HepG2 (cell line): ENCODE data around the gene FZD8. TPM values are rescaled to one million over a fixed set of nuclear protein-coding genes. Genes with fewer than 3 reads are reported as not detected.
A peak's percentile ranks its signal among the peaks of the same experiment; 100 is the strongest.

ENCODE experiments used
- AGO1 ChIP-seq: fragments of 200-400 bp; formaldehyde crosslinking; IDR thresholded peaks from 2 replicates; pipeline ENCODE4 v1.6.1; 2017; ENCODE audit warnings: mild to moderate bottlenecking, low read depth, low read length, moderate library complexity; ENCODE audit not compliant: poor library complexity, severe bottlenecking
- BCL6 ChIP-seq: IDR thresholded peaks from 2 replicates; pipeline ENCODE4 v1.6.1; 2016; ENCODE audit warnings: missing genetic modification reagents, missing compliant biosample characterization
- CEBPG ChIP-seq: IDR thresholded peaks from 2 replicates; pipeline ENCODE4 v1.6.1; 2016
- FOXK2 ChIP-seq: fragments of 450-650 bp; IDR thresholded peaks from 2 replicates; pipeline ENCODE4 v1.6.1; 2016
- GATAD2A ChIP-seq: IDR thresholded peaks from 2 replicates; pipeline ENCODE4 v1.6.1; 2016
- HDAC2 ChIP-seq: sonication (generic); formaldehyde crosslinking; IDR thresholded peaks from 2 replicates; pipeline ENCODE4 v1.4.0; 2020; ENCODE audit warnings: missing genetic modification reagents
- HMG20A ChIP-seq: IDR thresholded peaks from 2 replicates; pipeline ENCODE4 v1.6.1; 2016; ENCODE audit warnings: borderline replicate concordance
- HMGA1 ChIP-seq: sonication (generic); formaldehyde crosslinking; conservative IDR thresholded peaks from 2 replicates; pipeline ENCODE4 v1.4.0; 2020; ENCODE audit warnings: missing genetic modification reagents
- HNF4A ChIP-seq: sonication (generic); formaldehyde crosslinking; IDR thresholded peaks from 2 replicates; pipeline ENCODE4 v1.4.0; 2020; ENCODE audit warnings: missing genetic modification reagents
- HOXA3 ChIP-seq: sonication (generic); formaldehyde crosslinking; IDR thresholded peaks from 2 replicates; pipeline ENCODE4 v1.5.0; 2020; ENCODE audit warnings: missing genetic modification reagents
- KLF6 ChIP-seq: IDR thresholded peaks from 2 replicates; pipeline ENCODE4 v1.8.0; 2016; ENCODE audit warnings: missing biosample characterization, missing genetic modification reagents
- MAFG ChIP-seq: sonication (generic); formaldehyde crosslinking; IDR thresholded peaks from 2 replicates; pipeline ENCODE4 v1.5.1; 2020; ENCODE audit warnings: mild to moderate bottlenecking, missing genetic modification reagents
- NCOA2 ChIP-seq: sonication (generic); formaldehyde crosslinking; IDR thresholded peaks from 2 replicates; pipeline ENCODE4 v1.8.0; 2022; ENCODE audit warnings: inconsistent platforms
- RARG ChIP-seq: sonication (generic); formaldehyde crosslinking; IDR thresholded peaks from 2 replicates; pipeline ENCODE4 v1.4.0; 2020; ENCODE audit warnings: low read depth, mild to moderate bottlenecking, missing genetic modification reagents
- RCOR2 ChIP-seq: IDR thresholded peaks from 2 replicates; pipeline ENCODE4 v1.6.1; 2016; ENCODE audit warnings: missing biosample characterization, missing genetic modification reagents
- SAP130 ChIP-seq: IDR thresholded peaks from 2 replicates; pipeline ENCODE4 v1.6.1; 2016; ENCODE audit warnings: low read depth
- SIX1 ChIP-seq: sonication (generic); formaldehyde crosslinking; IDR thresholded peaks from 2 replicates; pipeline ENCODE4 v1.4.0; 2020; ENCODE audit warnings: missing genetic modification reagents, borderline replicate concordance
- SOX5 ChIP-seq: IDR thresholded peaks from 2 replicates; pipeline ENCODE4 v1.6.1; 2016; ENCODE audit warnings: borderline replicate concordance
- SOX6 ChIP-seq, 2 experiments: fragments of 450-650 bp in 1 of 2; sonication (generic) in 1 of 2; formaldehyde crosslinking in 1 of 2; IDR thresholded peaks; 2 replicates each; pipeline versions ENCODE4 v1.4.0 to v1.6.1; 2017 to 2020; ENCODE audit warnings: antibody characterized with exemption in 1 of 2, mild to moderate bottlenecking in 1 of 2, missing genetic modification reagents in 1 of 2
- SRSF1 ChIP-seq: fragments of 200-400 bp; formaldehyde crosslinking; optimal IDR thresholded peaks from 2 replicates; pipeline ENCODE3; 2017; ENCODE audit warnings: mild to moderate bottlenecking, low read depth, low read length, moderate library complexity
- ZNF180 ChIP-seq: sonication (generic); formaldehyde crosslinking; IDR thresholded peaks from 2 replicates; pipeline ENCODE4 v1.4.0; 2020; ENCODE audit warnings: low read depth, missing genetic modification reagents, borderline replicate concordance
- ZNF83 ChIP-seq: sonication (generic); formaldehyde crosslinking; IDR thresholded peaks from 2 replicates; pipeline ENCODE4 v1.4.0; 2020; ENCODE audit warnings: missing genetic modification reagents, mild to moderate bottlenecking, borderline replicate concordance
- ZSCAN9 ChIP-seq: IDR thresholded peaks from 2 replicates; pipeline ENCODE4 v1.6.1; 2016; ENCODE audit warnings: borderline replicate concordance
- polyA plus RNA-seq, 8 experiments: library from polyadenylated mRNA; depleted of rRNA in 3 of 8; stranded (reverse) in 7 of 8; unstranded in 1 of 8; fragments of >200 nt; fragmentation: Illumina TruSeq in 4 of 8; extraction: Trizol in 4 of 8; gene quantifications; 2 replicates each; pipeline versions ENCODE4 v1.2.1 to v1.2.3, GENCODE V29; 2011 to 2016; ENCODE audit warnings: low read depth in 4 of 8, missing spikeins in 1 of 8, mixed read lengths in 1 of 8; ENCODE audit not compliant: insufficient read depth in 1 of 8
- total RNA-seq, 5 experiments: library from RNA; depleted of rRNA; stranded (reverse); fragments of >200 nt; fragmentation: Illumina TruSeq; extraction: Trizol; gene quantifications; 2 replicates each; pipeline ENCODE4 v1.2.3, GENCODE V29; 2016; ENCODE audit warnings: low read depth in 1 of 5
- TF ChIP-seq, protein P1 (sequence below): IDR thresholded peaks from 2 replicates; pipeline ENCODE4 v1.6.1; 2016; ENCODE audit warnings: low read depth, missing genetic modification reagents, missing compliant biosample characterization
- TF ChIP-seq, protein P2 (sequence below): sonication (generic); formaldehyde crosslinking; IDR thresholded peaks from 2 replicates; pipeline ENCODE4 v1.8.1; 2022; ENCODE audit warnings: low read depth, mild to moderate bottlenecking, missing genetic modification reagents

The FZD8 gene
- total and polyA plus RNA-seq, 2 of the 13 experiments (the other 11 are each of a cell fraction or from before 2014, with no cell fraction given) = 0.05 to 0.07 TPM

DNA sequence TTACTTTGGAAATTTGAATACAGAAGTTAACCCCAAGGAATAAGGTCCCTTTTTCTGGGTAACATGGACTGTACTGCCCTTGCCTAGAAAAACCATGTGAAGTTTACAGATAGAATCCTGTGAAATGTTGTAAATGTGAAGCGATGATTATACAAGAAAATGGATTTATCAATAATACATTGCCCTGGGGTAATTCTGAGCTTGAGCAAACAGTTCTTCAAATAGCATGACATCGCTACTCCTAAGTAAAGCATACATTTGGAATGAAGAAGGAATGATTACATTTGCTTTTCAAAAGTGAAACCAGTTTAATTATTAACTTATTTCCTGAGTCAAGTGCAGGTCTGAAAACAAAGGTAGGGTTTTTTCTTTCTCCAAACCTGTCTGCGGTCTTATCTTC is 43.3 kb upstream of the FZD8 start (continued):
- no peak for TF ChIP-seq ZNF83 (CRISPR knock-in tag)
- peak; percentile 67; the same call in 1 of the 2 replicates for TF ChIP-seq GATAD2A
- TF ChIP-seq SOX6 (IDR thresholded peaks at IDR 0.05) = no peak
- TF ChIP-seq SOX6 (CRISPR knock-in tag; IDR thresholded peaks at IDR 0.05) = peak; percentile 71; the same call in 1 of the 2 replicates
- no peak for TF ChIP-seq HOXA3 (CRISPR knock-in tag)
- TF ChIP-seq HMGA1 = no peak
- TF ChIP-seq ZSCAN9 (CRISPR knock-in tag) = no peak
- TF ChIP-seq BCL6 (CRISPR knock-in tag) = peak; percentile 69
- TF ChIP-seq SIX1 (CRISPR knock-in tag) = 0 out of 2 replicates have a peak, but pooled peaks have one; percentile 14
- no peak for TF ChIP-seq AGO1
- TF ChIP-seq SRSF1 = no peak
- TF ChIP-seq, protein P1, sequence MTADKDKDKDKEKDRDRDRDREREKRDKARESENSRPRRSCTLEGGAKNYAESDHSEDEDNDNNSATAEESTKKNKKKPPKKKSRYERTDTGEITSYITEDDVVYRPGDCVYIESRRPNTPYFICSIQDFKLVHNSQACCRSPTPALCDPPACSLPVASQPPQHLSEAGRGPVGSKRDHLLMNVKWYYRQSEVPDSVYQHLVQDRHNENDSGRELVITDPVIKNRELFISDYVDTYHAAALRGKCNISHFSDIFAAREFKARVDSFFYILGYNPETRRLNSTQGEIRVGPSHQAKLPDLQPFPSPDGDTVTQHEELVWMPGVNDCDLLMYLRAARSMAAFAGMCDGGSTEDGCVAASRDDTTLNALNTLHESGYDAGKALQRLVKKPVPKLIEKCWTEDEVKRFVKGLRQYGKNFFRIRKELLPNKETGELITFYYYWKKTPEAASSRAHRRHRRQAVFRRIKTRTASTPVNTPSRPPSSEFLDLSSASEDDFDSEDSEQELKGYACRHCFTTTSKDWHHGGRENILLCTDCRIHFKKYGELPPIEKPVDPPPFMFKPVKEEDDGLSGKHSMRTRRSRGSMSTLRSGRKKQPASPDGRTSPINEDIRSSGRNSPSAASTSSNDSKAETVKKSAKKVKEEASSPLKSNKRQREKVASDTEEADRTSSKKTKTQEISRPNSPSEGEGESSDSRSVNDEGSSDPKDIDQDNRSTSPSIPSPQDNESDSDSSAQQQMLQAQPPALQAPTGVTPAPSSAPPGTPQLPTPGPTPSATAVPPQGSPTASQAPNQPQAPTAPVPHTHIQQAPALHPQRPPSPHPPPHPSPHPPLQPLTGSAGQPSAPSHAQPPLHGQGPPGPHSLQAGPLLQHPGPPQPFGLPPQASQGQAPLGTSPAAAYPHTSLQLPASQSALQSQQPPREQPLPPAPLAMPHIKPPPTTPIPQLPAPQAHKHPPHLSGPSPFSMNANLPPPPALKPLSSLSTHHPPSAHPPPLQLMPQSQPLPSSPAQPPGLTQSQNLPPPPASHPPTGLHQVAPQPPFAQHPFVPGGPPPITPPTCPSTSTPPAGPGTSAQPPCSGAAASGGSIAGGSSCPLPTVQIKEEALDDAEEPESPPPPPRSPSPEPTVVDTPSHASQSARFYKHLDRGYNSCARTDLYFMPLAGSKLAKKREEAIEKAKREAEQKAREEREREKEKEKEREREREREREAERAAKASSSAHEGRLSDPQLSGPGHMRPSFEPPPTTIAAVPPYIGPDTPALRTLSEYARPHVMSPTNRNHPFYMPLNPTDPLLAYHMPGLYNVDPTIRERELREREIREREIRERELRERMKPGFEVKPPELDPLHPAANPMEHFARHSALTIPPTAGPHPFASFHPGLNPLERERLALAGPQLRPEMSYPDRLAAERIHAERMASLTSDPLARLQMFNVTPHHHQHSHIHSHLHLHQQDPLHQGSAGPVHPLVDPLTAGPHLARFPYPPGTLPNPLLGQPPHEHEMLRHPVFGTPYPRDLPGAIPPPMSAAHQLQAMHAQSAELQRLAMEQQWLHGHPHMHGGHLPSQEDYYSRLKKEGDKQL (CRISPR knock-in tag) = peak; percentile 68; the same call in 1 of the 2 replicates
- TF ChIP-seq HNF4A (CRISPR knock-in tag) = peak; percentile 26; the same call in 1 of the 2 replicates
- peak; percentile 36; the same call in 1 of the 2 replicates for TF ChIP-seq SAP130 (CRISPR knock-in tag)
- TF ChIP-seq ZNF180 (CRISPR knock-in tag) = no peak
- no peak for TF ChIP-seq MAFG
- no peak for TF ChIP-seq KLF6 (CRISPR knock-in tag)
- 0 out of 2 replicates have a peak, but pooled peaks have one; percentile 30 for TF ChIP-seq RCOR2
- TF ChIP-seq, protein P2, sequence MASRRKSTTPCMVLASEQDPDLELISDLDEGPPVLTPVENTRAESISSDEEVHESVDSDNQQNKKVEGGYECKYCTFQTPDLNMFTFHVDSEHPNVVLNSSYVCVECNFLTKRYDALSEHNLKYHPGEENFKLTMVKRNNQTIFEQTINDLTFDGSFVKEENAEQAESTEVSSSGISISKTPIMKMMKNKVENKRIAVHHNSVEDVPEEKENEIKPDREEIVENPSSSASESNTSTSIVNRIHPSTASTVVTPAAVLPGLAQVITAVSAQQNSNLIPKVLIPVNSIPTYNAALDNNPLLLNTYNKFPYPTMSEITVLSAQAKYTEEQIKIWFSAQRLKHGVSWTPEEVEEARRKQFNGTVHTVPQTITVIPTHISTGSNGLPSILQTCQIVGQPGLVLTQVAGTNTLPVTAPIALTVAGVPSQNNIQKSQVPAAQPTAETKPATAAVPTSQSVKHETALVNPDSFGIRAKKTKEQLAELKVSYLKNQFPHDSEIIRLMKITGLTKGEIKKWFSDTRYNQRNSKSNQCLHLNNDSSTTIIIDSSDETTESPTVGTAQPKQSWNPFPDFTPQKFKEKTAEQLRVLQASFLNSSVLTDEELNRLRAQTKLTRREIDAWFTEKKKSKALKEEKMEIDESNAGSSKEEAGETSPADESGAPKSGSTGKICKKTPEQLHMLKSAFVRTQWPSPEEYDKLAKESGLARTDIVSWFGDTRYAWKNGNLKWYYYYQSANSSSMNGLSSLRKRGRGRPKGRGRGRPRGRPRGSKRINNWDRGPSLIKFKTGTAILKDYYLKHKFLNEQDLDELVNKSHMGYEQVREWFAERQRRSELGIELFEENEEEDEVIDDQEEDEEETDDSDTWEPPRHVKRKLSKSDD (CRISPR knock-in tag) = no peak
- TF ChIP-seq SOX5 (CRISPR knock-in tag) = peak; percentile 71; the same call in 1 of the 2 replicates
- peak; percentile 74 for TF ChIP-seq HMG20A (CRISPR knock-in tag)
- TF ChIP-seq HDAC2 (CRISPR knock-in tag) = peak; percentile 48; the same call in 1 of the 2 replicates
- peak; percentile 39; the same call in 1 of the 2 replicates for TF ChIP-seq NCOA2
- TF ChIP-seq RARG = no peak
- TF ChIP-seq FOXK2 = no peak
- peak; percentile 29; the same call in 1 of the 2 replicates for TF ChIP-seq CEBPG (CRISPR knock-in tag)
